Measurements from ENCODE around the gene FMNL3.

FMNL3 gene

DNA sequence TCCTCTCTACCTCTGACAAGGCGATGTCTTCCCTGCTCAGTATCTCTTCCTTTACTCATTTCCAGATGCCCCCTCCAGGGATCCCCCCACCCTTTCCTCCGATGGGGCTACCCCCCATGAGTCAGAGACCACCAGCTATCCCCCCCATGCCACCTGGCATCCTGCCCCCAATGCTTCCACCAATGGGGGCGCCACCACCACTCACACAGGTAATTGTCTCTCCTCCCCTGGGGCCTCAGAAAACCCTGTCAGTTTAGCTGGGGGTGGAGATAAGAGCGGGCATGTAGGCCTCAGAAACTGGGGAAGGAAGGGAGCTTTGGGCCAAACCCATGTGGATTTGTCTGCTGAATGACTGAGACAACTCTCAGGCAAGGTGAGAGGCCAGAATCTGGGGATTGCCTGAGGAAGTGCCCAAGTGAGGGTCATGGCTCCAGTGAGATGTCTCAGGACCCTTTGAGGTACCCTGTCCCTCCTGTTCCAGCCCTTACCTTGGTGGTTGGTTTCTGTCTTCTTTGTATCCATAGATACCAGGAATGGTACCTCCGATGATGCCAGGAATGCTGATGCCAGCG is 75.8 kb downstream of the FMNL3 start:
- H3K4me3 ChIP-seq (ENCODE audit: low read depth, low read length), result no peak overlapping the region
- TF ChIP-seq, protein P1, sequence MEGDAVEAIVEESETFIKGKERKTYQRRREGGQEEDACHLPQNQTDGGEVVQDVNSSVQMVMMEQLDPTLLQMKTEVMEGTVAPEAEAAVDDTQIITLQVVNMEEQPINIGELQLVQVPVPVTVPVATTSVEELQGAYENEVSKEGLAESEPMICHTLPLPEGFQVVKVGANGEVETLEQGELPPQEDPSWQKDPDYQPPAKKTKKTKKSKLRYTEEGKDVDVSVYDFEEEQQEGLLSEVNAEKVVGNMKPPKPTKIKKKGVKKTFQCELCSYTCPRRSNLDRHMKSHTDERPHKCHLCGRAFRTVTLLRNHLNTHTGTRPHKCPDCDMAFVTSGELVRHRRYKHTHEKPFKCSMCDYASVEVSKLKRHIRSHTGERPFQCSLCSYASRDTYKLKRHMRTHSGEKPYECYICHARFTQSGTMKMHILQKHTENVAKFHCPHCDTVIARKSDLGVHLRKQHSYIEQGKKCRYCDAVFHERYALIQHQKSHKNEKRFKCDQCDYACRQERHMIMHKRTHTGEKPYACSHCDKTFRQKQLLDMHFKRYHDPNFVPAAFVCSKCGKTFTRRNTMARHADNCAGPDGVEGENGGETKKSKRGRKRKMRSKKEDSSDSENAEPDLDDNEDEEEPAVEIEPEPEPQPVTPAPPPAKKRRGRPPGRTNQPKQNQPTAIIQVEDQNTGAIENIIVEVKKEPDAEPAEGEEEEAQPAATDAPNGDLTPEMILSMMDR (conservative IDR thresholded peaks at IDR 0.05; ENCODE audit: low read depth, low read length), result no peak

DNA sequence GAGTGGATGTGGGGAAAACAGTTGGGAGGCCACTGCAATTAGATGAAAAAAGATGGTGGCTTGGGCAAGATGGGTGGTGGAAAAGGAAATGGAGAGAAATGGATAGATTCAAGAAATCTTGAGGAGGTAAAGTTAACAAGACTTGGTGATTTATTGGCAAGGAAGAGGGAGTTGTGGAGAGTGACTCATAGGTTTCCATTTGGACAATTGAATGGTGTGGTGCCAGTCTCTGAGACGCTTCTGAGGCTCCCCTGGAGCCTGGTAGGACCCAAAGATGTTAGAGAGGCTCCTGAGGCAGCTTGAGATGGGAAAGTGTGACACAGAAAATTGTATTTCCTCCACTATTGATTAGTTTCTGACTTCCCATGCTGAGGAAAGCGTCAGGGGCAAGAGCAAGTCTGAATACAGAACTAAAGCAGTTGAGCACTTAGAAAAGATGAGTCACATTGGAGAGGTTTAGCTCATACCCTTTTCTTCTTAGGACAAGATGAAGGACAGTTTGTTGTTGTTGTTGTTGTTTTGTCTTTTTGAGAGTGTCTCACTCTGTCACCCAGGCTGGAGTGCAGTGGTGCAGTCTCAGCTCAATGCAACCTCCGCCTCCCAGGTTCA is 79.3 kb downstream of the FMNL3 start:
- no peak overlapping the region for H3K4me3 ChIP-seq (ENCODE audit: low read depth, low read length)
- TF ChIP-seq, protein P1 (conservative IDR thresholded peaks at IDR 0.05; ENCODE audit: low read depth, low read length), result no peak
- DNase-seq (ENCODE audit: low read depth), result peak; percentile 32

More for the DNA sequence above, 75.8 kb downstream of the FMNL3 start:
- DNase-seq (ENCODE audit: low read depth), result no peak

DNA sequence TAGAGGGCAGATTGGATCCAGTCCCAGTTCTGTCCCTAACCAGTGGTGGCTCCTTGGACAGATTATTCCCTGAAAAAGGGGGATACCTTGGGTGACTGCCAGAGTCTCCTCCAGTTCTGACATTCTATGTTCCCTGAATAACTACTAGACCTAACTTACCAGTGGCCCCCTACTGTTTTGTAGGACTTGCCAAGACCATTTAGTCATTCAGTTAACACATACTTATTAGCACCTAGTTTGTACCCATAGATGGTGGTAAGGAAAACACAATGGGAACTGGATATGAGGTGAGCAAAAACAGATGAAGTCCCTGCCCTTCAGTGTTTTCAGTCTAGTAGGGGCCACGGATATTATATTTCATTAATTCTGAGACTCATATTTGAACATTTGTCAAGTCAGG is 80.4 kb downstream of the FMNL3 start:
- H3K4me3 ChIP-seq (ENCODE audit: low read depth, low read length), result no peak overlapping the region
- TF ChIP-seq, protein P1 (conservative IDR thresholded peaks at IDR 0.05; ENCODE audit: low read depth, low read length), result no peak
- peak; percentile 17 for DNase-seq (ENCODE audit: low read depth)

DNA sequence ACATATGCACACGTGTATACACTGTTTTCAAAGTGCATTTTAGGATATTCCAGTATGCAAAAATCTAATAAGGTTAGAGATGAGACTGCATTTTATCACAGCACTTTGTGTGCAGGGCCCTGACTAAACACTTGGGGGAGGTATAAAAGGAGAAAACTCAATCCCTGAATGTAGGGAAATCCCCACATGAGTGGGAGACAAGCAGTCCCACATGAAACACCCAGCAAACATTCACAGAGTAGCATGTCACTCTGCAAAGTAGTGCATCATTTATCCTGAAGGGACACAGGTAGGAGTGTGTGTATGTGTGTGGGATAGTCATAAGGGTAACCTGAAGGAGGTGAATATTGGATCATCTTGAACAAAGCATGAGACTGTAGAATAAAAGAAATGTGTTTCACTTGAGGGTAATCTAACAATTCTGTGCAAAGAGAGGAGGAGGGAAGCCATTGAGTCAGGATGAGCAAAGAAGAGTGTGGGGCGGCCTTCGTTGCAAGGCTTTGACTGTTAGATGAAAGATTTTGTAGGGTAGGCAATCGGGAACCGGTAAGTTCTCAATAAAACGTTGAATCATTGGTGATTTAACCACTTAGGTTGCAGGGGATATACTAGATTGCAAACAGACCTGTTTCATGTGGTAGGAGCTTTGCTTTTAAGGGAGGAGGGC is 80.9 kb downstream of the FMNL3 start:
- DNase-seq (ENCODE audit: low read depth), result peak; percentile 49
- no peak overlapping the region for H3K4me3 ChIP-seq (ENCODE audit: low read depth, low read length)
- TF ChIP-seq, protein P1 (conservative IDR thresholded peaks at IDR 0.05; ENCODE audit: low read depth, low read length), result peak; percentile 44

DNA sequence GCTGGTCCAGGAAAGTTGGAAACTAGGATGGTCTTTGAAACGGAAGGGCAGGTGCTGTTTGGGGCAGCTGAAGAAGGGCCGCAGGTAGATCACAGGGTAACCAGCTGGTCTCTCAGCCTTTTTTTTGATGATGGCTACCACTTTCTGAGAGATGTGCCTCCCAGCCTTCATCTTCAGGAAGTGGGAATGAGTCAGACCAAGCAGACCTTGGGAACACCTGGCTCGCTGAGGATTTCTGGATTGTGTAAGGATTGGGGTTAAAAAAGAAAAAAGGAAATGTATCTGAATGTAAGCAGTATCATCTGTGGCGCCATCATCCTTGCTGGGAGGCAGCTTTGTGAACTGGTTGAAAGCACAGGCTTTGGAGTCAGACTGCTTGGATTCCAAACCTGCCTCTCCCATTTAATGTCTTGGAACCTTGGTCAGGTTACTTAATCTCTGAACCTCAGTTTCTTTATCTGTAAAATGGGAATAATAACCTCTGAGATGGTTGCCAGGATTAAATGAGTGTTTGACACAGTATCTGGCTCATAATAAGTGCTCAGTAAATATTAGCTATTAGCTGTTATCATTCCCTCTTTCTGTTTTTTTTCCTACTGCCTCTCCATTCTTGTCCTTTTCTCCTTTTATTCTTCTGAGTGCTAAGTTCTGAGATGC is 82.2 kb downstream of the FMNL3 start:
- TF ChIP-seq, protein P1 (conservative IDR thresholded peaks at IDR 0.05; ENCODE audit: low read depth, low read length), result no peak
- no peak overlapping the region for H3K4me3 ChIP-seq (ENCODE audit: low read depth, low read length)
- peak; percentile 43 for DNase-seq (ENCODE audit: low read depth)

DNA sequence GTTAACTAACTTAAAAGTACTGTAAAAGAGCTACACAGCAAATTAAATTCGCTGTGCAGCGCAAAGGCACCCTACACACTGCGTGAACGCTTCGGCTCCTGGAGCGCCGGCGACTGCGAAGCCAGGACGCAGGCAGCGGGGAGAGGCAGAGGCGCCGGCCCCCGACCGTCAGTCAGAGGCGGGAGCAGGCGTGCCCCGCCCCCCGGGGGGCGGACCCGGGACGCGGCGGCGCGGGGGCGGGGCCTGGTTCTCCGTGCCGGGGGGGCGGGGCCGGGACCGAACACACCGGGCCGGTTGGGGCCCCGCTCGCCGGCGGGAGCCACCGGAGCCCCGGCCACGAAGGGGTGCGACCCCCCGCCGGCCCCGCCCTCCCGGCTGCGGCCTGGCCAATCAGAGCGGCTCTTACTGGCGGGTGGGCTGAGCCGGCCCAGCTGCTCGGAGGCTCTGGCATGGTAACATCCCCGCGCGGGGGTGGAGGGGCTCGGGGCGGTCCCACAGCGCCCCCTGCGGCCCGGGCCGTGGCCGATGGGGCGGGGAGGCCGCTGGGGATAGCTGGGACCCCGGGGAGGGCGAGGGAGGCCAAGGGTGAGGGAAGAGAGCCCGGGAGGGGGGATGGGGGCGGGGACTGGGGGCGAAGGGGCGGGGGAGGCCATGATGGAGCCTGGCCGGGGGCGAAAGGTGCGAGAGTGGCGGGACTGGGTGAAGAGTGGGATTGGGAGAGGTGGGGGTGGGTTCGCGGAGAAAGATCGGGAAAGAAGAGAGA is 83.9 kb downstream of the FMNL3 start, which contains the start of gene PRPF40B:
Gene PRPF40B, plus strand, starts transcription at position 420 of the 763 bp plus-strand sequence. Its CDS starts 30 bp downstream, at position 450.
- DNase-seq (ENCODE audit: low read depth), result peak; percentile 86
- H3K4me3 ChIP-seq (ENCODE audit: low read depth, low read length), result peak within 1 kb of the TSS; percentile 66
- TF ChIP-seq, protein P1 (conservative IDR thresholded peaks at IDR 0.05; ENCODE audit: low read depth, low read length), result peak; percentile 38
